ENCODE measurements around the gene KIF21A.

GRCh38 chr12:39359645-39360044 is 83.3 kb downstream of the KIF21A start:
- TF ChIP-seq POLR2A (IDR thresholded peaks at IDR 0.05): no peak
- TF ChIP-seq, protein P1, sequence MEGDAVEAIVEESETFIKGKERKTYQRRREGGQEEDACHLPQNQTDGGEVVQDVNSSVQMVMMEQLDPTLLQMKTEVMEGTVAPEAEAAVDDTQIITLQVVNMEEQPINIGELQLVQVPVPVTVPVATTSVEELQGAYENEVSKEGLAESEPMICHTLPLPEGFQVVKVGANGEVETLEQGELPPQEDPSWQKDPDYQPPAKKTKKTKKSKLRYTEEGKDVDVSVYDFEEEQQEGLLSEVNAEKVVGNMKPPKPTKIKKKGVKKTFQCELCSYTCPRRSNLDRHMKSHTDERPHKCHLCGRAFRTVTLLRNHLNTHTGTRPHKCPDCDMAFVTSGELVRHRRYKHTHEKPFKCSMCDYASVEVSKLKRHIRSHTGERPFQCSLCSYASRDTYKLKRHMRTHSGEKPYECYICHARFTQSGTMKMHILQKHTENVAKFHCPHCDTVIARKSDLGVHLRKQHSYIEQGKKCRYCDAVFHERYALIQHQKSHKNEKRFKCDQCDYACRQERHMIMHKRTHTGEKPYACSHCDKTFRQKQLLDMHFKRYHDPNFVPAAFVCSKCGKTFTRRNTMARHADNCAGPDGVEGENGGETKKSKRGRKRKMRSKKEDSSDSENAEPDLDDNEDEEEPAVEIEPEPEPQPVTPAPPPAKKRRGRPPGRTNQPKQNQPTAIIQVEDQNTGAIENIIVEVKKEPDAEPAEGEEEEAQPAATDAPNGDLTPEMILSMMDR (IDR thresholded peaks at IDR 0.05): no peak
